HG02623 (cell line): Measurements from ENCODE around the gene B3GNT5.

Source experiments
- ATAC-seq: cut with Tn5 transposase; IDR thresholded peaks from one replicate; pipeline ENCODE4 v1.9.1; 2021; ENCODE audit warnings: moderate library complexity; ENCODE audit not compliant: unreplicated experiment

B3GNT5 gene

DNA sequence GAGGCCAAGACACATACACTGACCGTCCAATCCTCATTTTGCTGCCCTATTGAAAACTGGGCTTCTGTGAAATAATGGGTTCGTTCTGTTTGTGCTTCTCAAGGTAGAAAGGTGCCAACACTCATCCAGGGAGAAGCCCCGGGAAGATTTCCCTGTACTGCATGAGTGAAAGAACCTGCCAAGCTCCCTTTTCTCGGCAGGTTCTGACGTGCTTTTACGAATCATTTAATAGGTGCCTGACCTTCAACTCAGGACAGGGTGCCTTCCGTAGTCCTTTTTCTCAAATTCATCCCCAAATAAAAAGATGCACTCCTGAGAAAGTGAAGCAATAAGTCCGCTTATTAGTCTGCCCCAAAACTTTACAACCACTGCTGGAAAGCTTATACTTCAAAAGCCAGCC is 64.2 kb downstream of the B3GNT5 start:
- no peak for ATAC-seq

DNA sequence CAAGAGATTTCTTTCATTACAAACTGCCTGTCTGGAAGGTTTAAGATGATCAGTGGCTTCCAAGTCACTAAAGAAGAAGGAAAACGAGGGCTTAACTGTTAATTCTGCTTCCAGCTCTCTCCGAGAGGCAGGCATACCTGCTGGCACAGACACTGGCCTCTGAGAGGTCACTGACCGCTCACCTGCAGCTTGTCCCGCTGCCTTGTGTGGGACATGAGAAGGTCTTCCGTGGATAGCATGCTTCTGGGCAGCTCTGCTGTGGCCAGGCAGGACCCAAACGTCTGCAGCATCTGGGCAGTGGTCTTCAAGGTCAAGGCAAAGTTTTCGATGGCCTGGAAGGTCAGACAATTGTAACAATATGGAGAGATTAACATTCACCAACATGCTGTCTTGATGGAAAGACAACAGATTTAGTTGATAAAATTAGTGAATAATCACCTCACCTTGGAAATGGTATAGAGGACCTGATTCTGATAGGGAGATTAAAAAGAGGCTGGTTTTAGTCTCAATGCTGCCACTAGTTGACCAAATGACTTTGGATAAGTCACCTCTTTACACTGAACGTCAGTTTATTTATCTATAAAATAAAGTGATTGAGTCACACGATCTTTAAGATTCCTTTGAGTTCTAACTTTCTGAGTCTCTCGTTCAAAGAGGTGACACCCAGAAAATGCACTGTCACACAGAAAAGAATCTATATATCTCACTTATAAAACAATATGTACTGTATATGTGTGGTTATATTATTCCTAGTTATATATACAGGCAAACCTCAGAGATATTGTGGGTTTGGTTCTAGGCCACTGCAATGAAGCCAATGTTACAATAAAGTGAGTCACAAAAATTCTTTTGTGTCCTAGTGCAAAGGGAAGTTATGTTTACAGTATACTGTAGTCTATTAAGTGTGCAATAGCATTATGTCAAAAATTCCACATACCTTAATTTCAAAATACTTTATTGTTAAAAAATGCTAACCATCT is 65.1 kb downstream of the B3GNT5 start:
- ATAC-seq = no peak

DNA sequence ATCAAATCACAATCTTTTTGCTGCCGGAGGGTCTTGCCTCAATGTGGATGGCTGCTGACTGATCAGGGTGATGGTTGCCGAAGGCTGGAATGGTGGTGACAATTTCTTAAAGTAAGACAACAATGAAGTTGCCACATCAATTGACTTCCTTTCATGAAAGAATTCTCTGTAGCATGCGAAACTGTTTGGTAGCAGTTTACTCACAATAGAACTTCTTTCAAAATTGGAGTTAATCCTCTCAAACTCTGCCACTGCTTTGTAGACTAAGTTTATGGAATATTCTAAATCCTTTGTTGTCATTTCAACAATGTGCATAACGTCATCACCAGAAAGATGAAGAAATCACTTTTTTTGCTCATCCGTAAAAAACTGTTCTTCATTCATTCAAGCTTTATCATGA is 65.8 kb downstream of the B3GNT5 start:
- ATAC-seq = no peak

DNA sequence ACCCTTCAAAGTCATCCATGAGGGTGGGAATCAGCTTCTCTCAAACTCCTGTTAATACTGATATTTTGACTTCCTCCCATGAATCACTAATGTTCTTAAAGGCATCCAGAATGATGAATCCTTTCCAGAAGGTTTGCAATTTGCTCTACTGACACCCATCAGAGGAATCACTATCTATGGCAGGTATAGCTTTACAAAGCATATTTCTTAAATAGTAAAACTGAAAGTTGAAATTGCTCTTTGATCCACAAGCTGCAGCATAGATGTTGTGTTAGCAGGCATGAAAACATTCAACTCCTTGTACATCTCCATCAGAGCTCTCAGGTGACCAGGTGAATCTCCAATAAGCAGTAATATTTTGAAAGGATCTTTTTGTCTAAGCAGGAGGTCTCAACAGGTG is 66.3 kb downstream of the B3GNT5 start:
- no peak for ATAC-seq
